Uterus (tissue), 2 donors: Measurements from ENCODE around the gene S100A7A.

Source experiments
- POLR2A ChIP-seq, 2 donors: fragments of 450-650 bp; IDR thresholded peaks; one replicate each; pipeline ENCODE4 v1.6.1; 2016; ENCODE audit warnings: antibody characterized with exemption in 2 of 2, mild to moderate bottlenecking in 1 of 2, moderate library complexity in 1 of 2
- TF ChIP-seq, protein P1 (sequence below), 4 experiments: fragments of 200-600 bp in 2 of 4; fragments of 450-650 bp in 2 of 4; sonication (generic) in 2 of 4; IDR thresholded peaks; one replicate each; pipeline ENCODE4 v1.5.1; 2016 to 2019; ENCODE audit warnings: antibody characterized with exemption in 4 of 4, mild to moderate bottlenecking in 2 of 4, moderate library complexity in 1 of 4

DNA sequence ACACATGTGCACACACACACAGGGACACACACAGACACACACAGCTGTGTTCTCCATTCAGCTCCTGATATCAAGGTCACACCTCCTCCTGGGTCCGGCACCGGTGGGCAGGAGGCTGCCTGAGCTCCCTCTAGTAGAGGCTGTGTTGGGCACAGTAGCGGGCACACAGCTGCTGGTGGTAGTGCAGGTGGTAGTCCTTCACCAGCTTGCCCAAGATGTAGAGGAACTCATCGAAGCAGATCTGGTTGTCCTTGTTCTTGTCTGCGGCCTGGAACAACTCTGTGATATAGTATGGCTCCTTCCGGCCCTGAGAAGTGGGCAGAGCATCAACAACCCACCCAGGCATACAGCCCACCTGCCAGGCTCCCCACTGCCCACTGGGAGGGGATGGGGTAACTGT is 19.9 kb upstream of the S100A7A start:
- TF ChIP-seq, protein P1, sequence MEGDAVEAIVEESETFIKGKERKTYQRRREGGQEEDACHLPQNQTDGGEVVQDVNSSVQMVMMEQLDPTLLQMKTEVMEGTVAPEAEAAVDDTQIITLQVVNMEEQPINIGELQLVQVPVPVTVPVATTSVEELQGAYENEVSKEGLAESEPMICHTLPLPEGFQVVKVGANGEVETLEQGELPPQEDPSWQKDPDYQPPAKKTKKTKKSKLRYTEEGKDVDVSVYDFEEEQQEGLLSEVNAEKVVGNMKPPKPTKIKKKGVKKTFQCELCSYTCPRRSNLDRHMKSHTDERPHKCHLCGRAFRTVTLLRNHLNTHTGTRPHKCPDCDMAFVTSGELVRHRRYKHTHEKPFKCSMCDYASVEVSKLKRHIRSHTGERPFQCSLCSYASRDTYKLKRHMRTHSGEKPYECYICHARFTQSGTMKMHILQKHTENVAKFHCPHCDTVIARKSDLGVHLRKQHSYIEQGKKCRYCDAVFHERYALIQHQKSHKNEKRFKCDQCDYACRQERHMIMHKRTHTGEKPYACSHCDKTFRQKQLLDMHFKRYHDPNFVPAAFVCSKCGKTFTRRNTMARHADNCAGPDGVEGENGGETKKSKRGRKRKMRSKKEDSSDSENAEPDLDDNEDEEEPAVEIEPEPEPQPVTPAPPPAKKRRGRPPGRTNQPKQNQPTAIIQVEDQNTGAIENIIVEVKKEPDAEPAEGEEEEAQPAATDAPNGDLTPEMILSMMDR (IDR thresholded peaks at IDR 0.05), result no peak
- TF ChIP-seq POLR2A (IDR thresholded peaks at IDR 0.05), result no peak
